CD4-positive, alpha-beta T cell treated with Interferon alpha-2 for 1 hour (primary cell): ENCODE data around the gene CBLN3.
A peak's percentile ranks its signal among the peaks of the same experiment; 100 is the strongest.

Experiments used
- DNase-seq, 2 donors: peaks; one replicate each; pipeline ENCODE4 v3.0.0-alpha.2; 2020 to 2022

Gene CBLN3

GRCh38 chr14:24422694-24423601 lies 6.5 kb downstream of the CBLN3 start:
- no peak for DNase-seq

GRCh38 chr14:24422261-24422660 lies 7.2 kb downstream of the CBLN3 start:
- no peak for DNase-seq

- no peak for DNase-seq
Observed at GRCh38 chr14:24418492-24418873, 11.0 kb downstream of the CBLN3 start.

- no peak for DNase-seq
Observed at GRCh38 chr14:24417832-24418491, 11.5 kb downstream of the CBLN3 start.

- DNase-seq, result no peak
Observed at GRCh38 chr14:24416932-24417619, 12.4 kb downstream of the CBLN3 start.

- DNase-seq, result no peak
Observed at GRCh38 chr14:24416254-24416931, 13.1 kb downstream of the CBLN3 start.

- DNase-seq, result no peak
Observed at GRCh38 chr14:24415421-24416253, 13.8 kb downstream of the CBLN3 start.

GRCh38 chr14:24414732-24415420 lies 14.6 kb downstream of the CBLN3 start:
- no peak for DNase-seq

- no peak for DNase-seq
Observed at GRCh38 chr14:24414077-24414476, 15.4 kb downstream of the CBLN3 start.

- DNase-seq, result peak; percentile 22 to 50
Observed at GRCh38 chr14:24411443-24412389, 17.8 kb downstream of the CBLN3 start.

- no peak for DNase-seq
Observed at GRCh38 chr14:24409956-24410355, 19.5 kb downstream of the CBLN3 start.

- DNase-seq, result no peak
Observed at GRCh38 chr14:24409192-24409591, 20.3 kb downstream of the CBLN3 start.

GRCh38 chr14:24408764-24409163 lies 20.7 kb downstream of the CBLN3 start:
- no peak for DNase-seq

- DNase-seq, result no peak
Observed at GRCh38 chr14:24407608-24408325, 21.7 kb downstream of the CBLN3 start.

GRCh38 chr14:24406416-24406815 lies 23.1 kb downstream of the CBLN3 start:
- no peak for DNase-seq

GRCh38 chr14:24404814-24405213 lies 24.7 kb downstream of the CBLN3 start:
- DNase-seq, result no peak

- no peak for DNase-seq
Observed at GRCh38 chr14:24403294-24403998, 26.0 kb downstream of the CBLN3 start.

- DNase-seq, result no peak
Observed at GRCh38 chr14:24401810-24402702, 27.4 kb downstream of the CBLN3 start.
